Mucosa of rectum (tissue), 2 donors: Measurements from ENCODE around the gene CPSF7.
"Not testable (repeated sequence)": the region's sequence is repeated elsewhere in the genome, so short reads cannot be mapped to it uniquely, and the experiment has no call there.

Experiments used
- H3K27ac ChIP-seq, 2 donors: one replicate each; pipeline ENCODE4 v1.7.0; 2013; ENCODE audit warnings: inconsistent platforms in 2 of 2, low read depth in 2 of 2, low read length in 2 of 2
- H3K27me3 ChIP-seq, 2 donors: one replicate each; pipeline ENCODE4 v1.7.0; 2013; ENCODE audit warnings: low read length in 2 of 2; ENCODE audit not compliant: control insufficient read depth in 2 of 2, insufficient read depth in 2 of 2
- H3K36me3 ChIP-seq, 2 donors: one replicate each; pipeline ENCODE4 v1.7.0; 2013; ENCODE audit warnings: low read length in 2 of 2; ENCODE audit not compliant: control insufficient read depth in 2 of 2, insufficient read depth in 2 of 2
- H3K4me1 ChIP-seq, 2 donors: one replicate each; pipeline ENCODE4 v1.7.0; 2013; ENCODE audit warnings: low read length in 2 of 2, mild to moderate bottlenecking in 1 of 2; ENCODE audit not compliant: control insufficient read depth in 2 of 2, insufficient read depth in 2 of 2
- H3K4me3 ChIP-seq, 2 donors: one replicate each; pipeline ENCODE4 v1.7.0; 2013; ENCODE audit warnings: low read length in 2 of 2
- H3K9ac ChIP-seq, 2 donors: one replicate each; pipeline ENCODE4 v1.7.0; 2013; ENCODE audit warnings: low read length in 2 of 2, low read depth in 1 of 2, mild to moderate bottlenecking in 1 of 2
- H3K9me3 ChIP-seq, 2 donors: one replicate each; pipeline ENCODE4 v1.7.0; 2013; ENCODE audit warnings: low read length in 2 of 2; ENCODE audit not compliant: control insufficient read depth in 2 of 2
- donor health status: healthy.
- donor health status: Normal muscosa, but diverticular disease.

Gene CPSF7

GRCh38 chr11:61401573-61401972 lies 28.2 kb downstream of the CPSF7 start:
- Histone ChIP-seq H3K4me3 (no peak overlapping the region), H3K9me3 (no peaks in the 10 kb centered on the region), H3K27me3 (no peaks in the 10 kb centered on the region), H3K9ac (no peak overlapping the region), H3K4me1 (no peaks in the 10 kb centered on the region), H3K27ac (no peak overlapping the region), H3K36me3 (peaks cover 48 to 60% of the 10 kb centered on the region in 2 donors)

- Histone ChIP-seq H3K27me3 (no peaks in the 10 kb centered on the region), H3K4me3 (no peak overlapping the region), H3K4me1 (no peaks in the 10 kb centered on the region), H3K27ac (no peak overlapping the region), H3K9me3 (no peaks in the 10 kb centered on the region), H3K36me3 (peaks cover 46 to 59% of the 10 kb centered on the region in 2 donors), H3K9ac (no peak overlapping the region)
These were observed 28.6 kb downstream of the CPSF7 start for GRCh38 chr11:61401173-61401572.

DNA sequence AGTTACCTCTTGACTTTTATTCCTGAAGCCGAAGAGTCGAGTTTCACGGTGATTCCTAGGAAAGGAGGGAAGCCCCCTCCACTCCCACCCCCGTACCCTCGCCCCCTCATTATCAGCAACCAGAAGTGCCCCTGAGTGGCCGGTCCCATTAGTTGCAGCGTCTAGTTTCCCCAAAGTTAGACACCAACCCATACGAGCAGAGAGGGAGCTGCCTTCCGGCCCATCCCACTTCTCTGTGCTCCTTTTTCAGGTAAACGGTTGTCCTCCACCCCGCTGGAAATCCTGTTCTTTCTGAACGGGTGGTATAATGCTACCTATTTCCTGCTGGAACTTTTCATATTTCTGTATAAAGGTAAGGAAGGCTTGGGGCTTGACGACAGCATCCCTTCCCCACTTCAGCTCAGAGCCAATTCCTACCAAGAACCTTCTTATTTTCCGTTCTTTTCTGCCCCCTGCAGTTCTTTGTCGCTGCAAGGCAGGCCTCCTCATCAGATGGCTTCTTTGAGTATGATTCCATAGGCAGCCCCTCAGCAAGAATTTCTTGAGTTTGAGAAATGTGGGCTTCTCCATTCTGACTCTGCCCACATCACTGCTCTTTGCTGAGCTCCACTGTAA lies 36.7 kb downstream of the CPSF7 start:
- peak overlapping the region; percentile 79 to 86 for H3K27ac ChIP-seq
- peak overlapping the region; percentile 72 to 94 for H3K9ac ChIP-seq
- peaks cover 7 to 10% of the 10 kb centered on the region in 2 donors for H3K4me1 ChIP-seq
- H3K36me3 ChIP-seq: peaks cover 7 to 16% of the 10 kb centered on the region in 2 donors
- H3K27me3 ChIP-seq: no peaks in the 10 kb centered on the region
- peak overlapping the region; percentile 81 to 96 for H3K4me3 ChIP-seq
- H3K9me3 ChIP-seq: no peaks in the 10 kb centered on the region

- Histone ChIP-seq H3K9me3 (no peaks in the 10 kb centered on the region), H3K36me3 (peaks cover 0 to 4% of the 10 kb centered on the region in 2 donors), H3K27me3 (no peaks in the 10 kb centered on the region), H3K4me3 (no peak overlapping the region), H3K4me1 (peaks cover 7 to 15% of the 10 kb centered on the region in 2 donors), H3K9ac (no peak overlapping the region), H3K27ac (no peak overlapping the region)
These were observed 39.6 kb downstream of the CPSF7 start for GRCh38 chr11:61390161-61390560.

DNA sequence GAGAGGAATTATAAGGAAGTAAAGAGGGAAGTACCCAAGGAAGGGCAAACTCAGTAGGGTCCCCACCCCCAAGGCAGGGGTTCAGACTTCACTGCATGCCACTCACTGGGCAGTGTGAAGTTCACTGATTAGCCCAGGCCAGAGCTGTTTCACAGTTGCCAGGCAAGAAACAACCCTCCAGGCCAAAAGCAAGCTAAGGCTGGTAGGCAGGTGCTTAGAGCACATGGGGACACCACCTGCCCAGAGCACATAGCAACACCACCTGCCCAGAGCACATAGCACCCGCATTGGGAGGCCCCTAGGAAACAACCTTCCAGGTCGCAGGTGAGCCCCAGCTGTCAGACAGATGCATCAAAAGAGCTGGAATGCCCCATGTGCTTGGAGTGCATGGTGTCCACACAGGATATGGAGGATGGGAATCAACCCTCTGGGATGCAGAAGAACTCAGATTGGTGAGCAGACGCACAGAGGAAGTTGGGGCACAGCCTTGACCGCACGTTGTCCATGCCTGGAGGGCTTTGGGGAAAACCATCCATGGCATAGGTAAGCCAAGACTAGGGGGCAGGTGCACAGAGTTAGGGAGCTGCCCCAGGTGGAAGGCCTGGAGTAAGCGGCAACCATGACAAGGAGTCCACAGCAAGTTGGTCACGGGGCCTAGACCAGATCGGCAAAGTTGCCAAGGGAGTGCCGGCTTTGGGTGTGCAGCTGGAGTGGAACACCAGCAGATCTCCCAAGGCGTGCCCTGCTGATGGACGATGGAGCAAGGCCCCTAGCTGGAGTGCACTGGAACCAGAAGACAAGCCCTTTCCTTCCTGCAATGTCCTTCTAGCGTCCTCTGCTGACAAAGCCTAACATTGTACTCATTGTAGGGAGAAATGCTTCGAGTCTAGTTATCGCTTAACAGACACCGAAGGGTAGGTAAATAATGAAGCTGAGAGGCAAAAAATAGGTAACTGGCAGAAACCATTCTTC lies 45.2 kb downstream of the CPSF7 start:
- Histone ChIP-seq H3K27me3 (no peaks in the 10 kb centered on the region), H3K9me3 (no peaks in the 10 kb centered on the region), H3K4me3 (no peak overlapping the region), H3K9ac (no peak overlapping the region), H3K36me3 (no peaks in the 10 kb centered on the region), H3K4me1 (peaks cover 2 to 5% of the 10 kb centered on the region in 2 donors), H3K27ac (no peak overlapping the region)

DNA sequence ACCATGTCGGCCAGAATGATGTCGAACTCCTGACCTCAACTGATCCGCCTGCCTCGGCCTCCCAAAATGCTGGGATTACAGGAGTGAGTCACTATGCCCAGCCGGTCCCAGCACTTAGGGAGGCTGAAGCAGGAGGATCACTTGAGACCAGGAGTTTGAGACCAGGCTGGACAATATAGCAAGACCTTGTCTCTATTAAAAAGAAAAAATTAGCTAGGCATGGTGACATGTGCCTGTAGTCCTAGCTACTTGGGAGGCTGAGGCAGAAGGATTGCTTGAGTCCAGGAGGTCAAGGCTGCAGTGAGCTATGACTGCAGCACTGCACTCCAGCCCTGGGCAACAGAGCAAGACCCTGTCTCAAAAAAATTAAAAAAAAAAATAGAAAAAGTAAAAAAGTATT lies 45.9 kb downstream of the CPSF7 start:
- not testable (repeated sequence) for H3K4me3 ChIP-seq, H3K27ac ChIP-seq, H3K9ac ChIP-seq, H3K9me3 ChIP-seq, H3K27me3 ChIP-seq, H3K36me3 ChIP-seq, H3K4me1 ChIP-seq

- Histone ChIP-seq H3K9ac (no peak overlapping the region), H3K4me3 (no peak overlapping the region), H3K4me1 (peaks cover 2 to 5% of the 10 kb centered on the region in 2 donors), H3K9me3 (no peaks in the 10 kb centered on the region), H3K27me3 (no peaks in the 10 kb centered on the region), H3K27ac (no peak overlapping the region), H3K36me3 (no peaks in the 10 kb centered on the region)
These were observed 48.9 kb downstream of the CPSF7 start for GRCh38 chr11:61380884-61381283.

DNA sequence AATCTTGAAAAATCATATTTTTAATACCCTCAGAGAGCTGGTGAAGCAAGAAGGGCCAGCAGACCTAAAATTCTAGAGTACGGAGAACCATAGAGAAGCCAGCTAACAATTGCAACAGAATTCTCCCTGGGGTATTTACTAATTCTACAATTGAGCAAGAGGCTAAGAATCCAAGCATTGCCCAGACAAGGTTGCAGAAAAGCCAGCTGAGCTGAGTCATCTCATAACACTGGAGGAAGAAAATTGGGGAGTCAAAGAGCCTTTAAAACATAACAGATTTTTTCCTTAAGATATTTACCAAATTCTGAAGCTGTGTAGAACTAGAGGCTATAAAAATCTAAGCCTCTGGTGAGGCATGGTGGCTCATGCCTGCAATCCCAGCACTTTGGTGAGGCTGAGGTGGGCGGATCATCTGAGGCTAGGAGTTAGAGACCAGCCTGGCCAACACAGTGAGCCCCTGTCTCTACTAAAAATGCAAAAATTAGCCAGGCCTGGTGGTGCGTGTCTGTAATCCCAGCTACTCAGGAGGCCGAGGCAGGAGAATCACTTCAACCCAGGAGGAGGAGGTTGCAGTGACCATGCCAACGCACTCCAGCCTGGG lies 51.0 kb downstream of the CPSF7 start:
- Histone ChIP-seq H3K27me3 (no peaks in the 10 kb centered on the region), H3K9ac (no peak overlapping the region), H3K4me3 (no peak overlapping the region), H3K36me3 (no peaks in the 10 kb centered on the region), H3K27ac (no peak overlapping the region), H3K9me3 (no peaks in the 10 kb centered on the region), H3K4me1 (peaks cover 0 to 2% of the 10 kb centered on the region in 2 donors)

DNA sequence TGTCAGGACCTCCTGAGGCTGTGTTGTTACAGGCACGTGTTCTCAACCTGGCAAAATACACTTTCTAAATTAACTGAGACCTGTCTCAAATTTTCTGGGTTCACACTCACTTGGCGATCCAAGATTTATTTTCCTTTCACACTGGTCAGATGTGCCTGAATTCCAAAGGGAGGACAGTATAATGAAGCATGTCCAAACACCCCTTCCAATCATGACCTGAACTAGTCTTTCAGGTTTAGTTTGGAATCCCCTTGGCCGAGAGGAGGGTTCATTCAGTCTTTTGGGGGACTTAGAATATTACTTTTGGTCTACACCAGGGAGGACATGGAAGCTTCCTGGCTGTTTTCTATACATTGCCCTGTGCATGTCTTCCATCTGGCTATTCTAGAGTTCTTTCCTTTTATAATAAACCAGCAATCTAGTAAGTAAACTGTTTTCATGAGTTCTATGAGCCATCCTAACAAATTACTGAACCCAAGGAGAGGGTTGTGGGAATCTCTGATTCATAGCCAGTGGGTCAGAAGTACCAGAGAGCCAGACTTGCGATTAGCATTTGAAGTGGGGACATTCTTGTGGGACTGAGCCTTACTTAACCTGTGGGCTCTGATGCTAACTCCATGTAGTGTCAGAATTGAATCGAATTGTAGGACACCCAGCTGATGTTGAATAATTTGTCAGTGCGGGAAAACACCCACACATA lies 52.2 kb downstream of the CPSF7 start:
- Histone ChIP-seq H3K9ac (no peak overlapping the region), H3K9me3 (no peaks in the 10 kb centered on the region), H3K36me3 (no peaks in the 10 kb centered on the region), H3K4me3 (no peak overlapping the region), H3K27ac (no peak overlapping the region), H3K4me1 (peaks cover 0 to 2% of the 10 kb centered on the region in 2 donors), H3K27me3 (no peaks in the 10 kb centered on the region)
